GM23338 (cell line): ENCODE results near the gene CDC27. TPM values are rescaled to one million over a fixed set of nuclear protein-coding genes. Genes with fewer than 3 reads are reported as not detected.
"Not testable (repeated sequence)": the region's sequence is repeated elsewhere in the genome, so short reads cannot be mapped to it uniquely, and the experiment has no call there.

Experiments used
- ATAC-seq: fragments of 200-7000 bp; cut with Tn5 transposase; 3 replicates; pipeline ENCODE4 v1.9.1; 2020
- DNase-seq: peaks from one replicate; pipeline ENCODE4 v3.0.0-alpha.2; 2015; ENCODE audit warnings: low spot score
- H2AFZ ChIP-seq: fragments of 200-600 bp; sonication (generic); 2 replicates; pipeline ENCODE4 v1.8.0; 2016; ENCODE audit warnings: antibody characterized with exemption, mild to moderate bottlenecking, moderate library complexity
- H3F3A ChIP-seq: fragments of 200-600 bp; sonication (generic); replicated peaks from 2 replicates; pipeline ENCODE4 v1.8.0; 2017; ENCODE audit warnings: antibody characterized with exemption, mixed run types, low read depth
- H3K27ac ChIP-seq: fragments of 200-600 bp; sonication (generic); 2 replicates; pipeline ENCODE4 v1.6.1; 2016; ENCODE audit warnings: low read depth
- H3K27me3 ChIP-seq: fragments of 200-600 bp; sonication (generic); 2 replicates; pipeline ENCODE4 v1.8.0; 2016; ENCODE audit warnings: mild to moderate bottlenecking, mixed run types, moderate library complexity; ENCODE audit not compliant: insufficient read depth
- H3K36me3 ChIP-seq: fragments of 200-600 bp; sonication (generic); 2 replicates; pipeline ENCODE4 v1.8.0; 2016; ENCODE audit warnings: mild to moderate bottlenecking; ENCODE audit not compliant: insufficient read depth
- H3K4me1 ChIP-seq: fragments of 200-600 bp; sonication (generic); 2 replicates; pipeline ENCODE4 v1.8.0; 2016; ENCODE audit warnings: mild to moderate bottlenecking, moderate library complexity; ENCODE audit not compliant: insufficient read depth
- H3K4me2 ChIP-seq: fragments of 200-600 bp; sonication (generic); 2 replicates; pipeline ENCODE4 v1.7.1; 2017; ENCODE audit warnings: mixed run types
- H3K4me3 ChIP-seq: fragments of 200-600 bp; sonication (generic); 2 replicates; pipeline ENCODE4 v1.6.1; 2016; ENCODE audit warnings: mixed run types
- H3K79me2 ChIP-seq: fragments of 200-600 bp; sonication (generic); replicated peaks from 2 replicates; pipeline ENCODE4 v1.8.0; 2017; ENCODE audit warnings: mild to moderate bottlenecking; ENCODE audit not compliant: insufficient read depth
- H3K9me2 ChIP-seq: fragments of 200-600 bp; sonication (generic); 2 replicates; pipeline ENCODE4 v1.8.0; 2017; ENCODE audit not compliant: insufficient read depth
- H4K20me1 ChIP-seq: fragments of 200-600 bp; sonication (generic); replicated peaks from 2 replicates; pipeline ENCODE4 v1.8.0; 2017; ENCODE audit warnings: mild to moderate bottlenecking; ENCODE audit not compliant: insufficient read depth
- H3K27ac Mint-ChIP-seq: 2 replicates; pipeline ENCODE4 v1.8.0; 2020; ENCODE audit warnings: inconsistent platforms, mild to moderate bottlenecking, moderate library complexity, mixed read lengths
- H3K27me3 Mint-ChIP-seq: 3 replicates; pipeline ENCODE4 v1.8.0; 2022; ENCODE audit warnings: low read depth, mild to moderate bottlenecking, moderate library complexity, mixed read lengths, inconsistent platforms; ENCODE audit not compliant: insufficient read depth, poor library complexity
- H3K36me3 Mint-ChIP-seq: 3 replicates; pipeline ENCODE4 v1.8.0; 2021; ENCODE audit warnings: low read depth, mild to moderate bottlenecking, inconsistent platforms, moderate library complexity, mixed read lengths
- H3K4me1 Mint-ChIP-seq: 3 replicates; pipeline ENCODE4 v1.8.0; 2020; ENCODE audit warnings: mild to moderate bottlenecking, inconsistent platforms, mixed read lengths
- H3K4me3 Mint-ChIP-seq: 3 replicates; pipeline ENCODE4 v1.8.0; 2021; ENCODE audit warnings: moderate library complexity, mild to moderate bottlenecking, inconsistent platforms, mixed read lengths
- H3K9me3 Mint-ChIP-seq: 3 replicates; pipeline ENCODE4 v1.8.0; 2020; ENCODE audit warnings: moderate library complexity, mild to moderate bottlenecking, inconsistent platforms, mixed read lengths
- CREB1 ChIP-seq: fragments of 250-450 bp; sonication (Bioruptor Pico); IDR thresholded peaks from 2 replicates; pipeline ENCODE4 v1.5.0; 2020; ENCODE audit warnings: low read depth, mild to moderate bottlenecking, moderate library complexity
- EZH2 ChIP-seq: fragments of 200-600 bp; sonication (generic); IDR thresholded peaks from one replicate; pipeline ENCODE4 v1.8.0; 2017; ENCODE audit warnings: antibody characterized with exemption, mild to moderate bottlenecking, low read depth; ENCODE audit not compliant: unreplicated experiment
- EZH2phosphoT487 ChIP-seq: fragments of 200-600 bp; sonication (generic); IDR thresholded peaks from one replicate; pipeline ENCODE4 v1.8.1; 2018; ENCODE audit warnings: antibody characterized with exemption; ENCODE audit not compliant: unreplicated experiment
- JUNB ChIP-seq: IDR thresholded peaks from one replicate; pipeline ENCODE4 v1.6.1; 2016; ENCODE audit warnings: antibody characterized with exemption; ENCODE audit not compliant: unreplicated experiment
- NANOG ChIP-seq: IDR thresholded peaks from 2 replicates; pipeline ENCODE4 v1.6.1; 2016; ENCODE audit warnings: antibody characterized with exemption, borderline replicate concordance
- POLR2AphosphoS5 ChIP-seq: IDR thresholded peaks from 2 replicates; pipeline ENCODE4 v1.6.1; 2016; ENCODE audit warnings: antibody characterized with exemption, low read depth
- ZNF114 ChIP-seq: fragments of 250-450 bp; sonication (Bioruptor Pico); IDR thresholded peaks from 2 replicates; pipeline ENCODE4 v1.5.0; 2020; ENCODE audit warnings: mild to moderate bottlenecking, moderate library complexity
- ZNF331 ChIP-seq: fragments of 250-450 bp; sonication (Bioruptor Pico); IDR thresholded peaks from 2 replicates; pipeline ENCODE4 v1.5.0; 2020; ENCODE audit warnings: low read depth, mild to moderate bottlenecking, moderate library complexity
- polyA plus RNA-seq: library from polyadenylated mRNA; unstranded; fragments of >200 nt; fragmentation: Nextera tagmentation; extraction: Ambion mirVana; gene quantifications from 2 replicates; pipeline ENCODE4 v1.2.1, GENCODE V29; 2016
- total RNA-seq: library from RNA; depleted of rRNA; stranded (reverse); fragments of >200 nt; shearing (Covaris generic); gene quantifications from 2 replicates; pipeline ENCODE4 v1.2.3, GENCODE V29; 2014
- TF ChIP-seq, protein P1 (sequence below): IDR thresholded peaks from 2 replicates; pipeline ENCODE4 v1.6.1; 2016; ENCODE audit warnings: antibody characterized with exemption
- TF ChIP-seq, protein P2 (sequence below), 2 experiments: fragments of 200-600 bp in 1 of 2; sonication (generic) in 1 of 2; conservative IDR thresholded peaks; 2 replicates each; pipeline versions ENCODE4 v1.5.1 to v1.6.1; 2016 to 2017; ENCODE audit warnings: antibody characterized with exemption in 2 of 2, low read depth in 2 of 2, mild to moderate bottlenecking in 2 of 2, moderate library complexity in 1 of 2

Gene CDC27
- total and polyA plus RNA-seq, 2 experiments from 2014 or later: 49.7 to 85.5 TPM

DNA sequence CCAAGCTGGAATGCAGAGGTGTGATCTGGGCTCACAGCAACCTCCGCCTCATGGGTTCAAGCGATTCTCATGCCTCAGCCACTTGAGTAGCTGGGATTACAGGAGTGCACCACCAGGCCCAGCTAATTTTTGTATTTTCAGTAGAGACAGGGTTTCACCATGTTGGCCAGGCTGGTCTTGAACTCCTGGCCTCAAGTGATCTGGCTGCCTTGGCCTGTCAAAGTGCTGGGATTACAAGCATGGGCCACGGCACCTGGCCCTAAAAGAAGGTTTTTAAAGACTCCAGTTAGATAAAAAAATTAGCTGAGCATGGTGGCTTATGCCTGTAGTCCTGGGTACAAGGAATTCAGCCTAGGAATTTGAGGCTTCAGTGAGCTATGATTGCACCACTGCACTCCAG, 62.3 kb downstream of the CDC27 start:
- H3K4me3 ChIP-seq, H3K4me2 ChIP-seq, ATAC-seq, H3K9me2 ChIP-seq, H3K27me3 ChIP-seq, H3F3A ChIP-seq, H3K27ac ChIP-seq, H4K20me1 ChIP-seq, H3K9me3 Mint-ChIP-seq, H3K4me1 ChIP-seq, H3K27me3 Mint-ChIP-seq, DNase-seq, H3K79me2 ChIP-seq, H3K4me3 Mint-ChIP-seq, H3K27ac Mint-ChIP-seq, H2AFZ ChIP-seq, H3K4me1 Mint-ChIP-seq: not testable (repeated sequence)
- H3K36me3 Mint-ChIP-seq: peaks cover 50% of the 10 kb centered on the region
- H3K36me3 ChIP-seq: peaks cover 19% of the 10 kb centered on the region

DNA sequence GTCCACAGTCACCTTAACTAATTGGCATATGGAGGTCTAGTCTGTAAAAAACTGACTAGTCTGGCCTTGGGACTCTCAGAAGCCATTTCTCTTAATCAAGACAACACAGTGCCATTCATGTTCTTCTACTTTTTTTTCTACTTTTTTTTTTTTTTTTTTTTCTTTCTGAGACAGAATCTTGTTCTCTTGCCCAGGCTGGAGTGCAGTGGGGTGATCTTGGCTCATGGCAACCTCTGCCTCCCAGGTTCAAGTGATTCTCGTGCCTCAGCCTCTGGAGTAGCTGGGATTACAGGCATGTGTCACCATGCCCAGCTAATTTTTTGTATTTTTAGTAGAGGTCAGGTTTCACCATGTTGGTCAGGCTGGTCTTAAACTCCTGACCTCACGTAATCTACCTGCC, 65.8 kb downstream of the CDC27 start:
- H3K4me3 Mint-ChIP-seq, H3K4me3 ChIP-seq, H3K4me1 ChIP-seq, H4K20me1 ChIP-seq, H3K4me2 ChIP-seq, H3K27me3 Mint-ChIP-seq, H2AFZ ChIP-seq, H3K9me3 Mint-ChIP-seq, H3K79me2 ChIP-seq, H3K9me2 ChIP-seq, H3F3A ChIP-seq, H3K27ac Mint-ChIP-seq, H3K27ac ChIP-seq, ATAC-seq, DNase-seq, H3K27me3 ChIP-seq: not testable (repeated sequence)
- H3K36me3 ChIP-seq: peaks cover 13% of the 10 kb centered on the region
- Mint-ChIP-seq H3K4me1 (peaks cover 13% of the 10 kb centered on the region; the same call in 2 of the 3 replicates), H3K36me3 (peaks cover 40% of the 10 kb centered on the region)

DNA sequence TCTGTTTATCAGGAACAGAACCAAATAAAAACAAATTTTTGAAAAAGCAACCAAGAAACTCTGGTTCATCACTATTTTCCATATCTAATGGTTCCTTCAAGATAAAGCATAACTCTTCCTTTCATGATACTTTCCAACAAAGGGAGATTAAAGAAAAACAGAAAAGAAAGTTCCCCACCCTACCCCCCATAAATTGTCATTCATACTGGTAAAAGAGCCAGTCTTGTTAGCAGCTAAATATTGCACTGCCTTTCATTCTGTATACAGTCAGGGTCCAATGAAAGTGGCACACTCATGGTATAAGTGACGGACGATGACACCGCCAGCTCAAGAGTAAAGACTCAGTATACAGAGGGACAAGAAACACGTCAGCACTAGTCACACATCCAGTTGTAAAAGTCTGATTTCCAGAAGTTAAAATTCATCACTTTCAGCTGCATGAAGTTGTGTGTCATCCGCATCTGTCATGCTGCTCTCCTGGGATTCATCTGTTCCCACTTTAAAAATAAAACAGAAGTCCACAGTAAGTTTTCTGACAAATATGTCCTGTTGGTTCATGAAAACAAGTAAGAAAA, 68.5 kb downstream of the CDC27 start:
- no peak overlapping the region for H3K4me3 ChIP-seq
- ATAC-seq (no peak), DNase-seq (no peak)
- peaks cover 5% of the 10 kb centered on the region; the same call in 1 of the 2 replicates for H4K20me1 ChIP-seq
- H3K36me3 ChIP-seq: 0 out of 2 replicates have a peak, but pooled peaks cover under 1% of the 10 kb centered on the region
- Mint-ChIP-seq H3K4me1 (peaks cover 15% of the 10 kb centered on the region; the same call in 2 of the 3 replicates), H3K9me3 (no peaks in the 10 kb centered on the region), H3K4me3 (no peak overlapping the region), H3K36me3 (peaks cover 24% of the 10 kb centered on the region), H3K27me3 (peaks cover 1% of the 10 kb centered on the region), H3K27ac (no peak overlapping the region)
- no peaks in the 10 kb centered on the region for H3F3A ChIP-seq
- H3K4me1 ChIP-seq: peaks cover 6% of the 10 kb centered on the region
- no peaks in the 10 kb centered on the region for H3K9me2 ChIP-seq
- H3K27me3 ChIP-seq: no peaks in the 10 kb centered on the region
- H3K27ac ChIP-seq: no peak overlapping the region
- no peak overlapping the region for H2AFZ ChIP-seq
- H3K4me2 ChIP-seq: no peak overlapping the region
- H3K79me2 ChIP-seq: no peaks in the 10 kb centered on the region
- TF ChIP-seq ZNF114 (CRISPR knock-in tag) (no peak), POLR2AphosphoS5 (no peak), CREB1 (CRISPR knock-in tag) (no peak), EZH2 (no peak), EZH2phosphoT487 (no peak), JUNB (no peak), ZNF331 (CRISPR knock-in tag) (no peak), NANOG (no peak)
- TF ChIP-seq, protein P1, sequence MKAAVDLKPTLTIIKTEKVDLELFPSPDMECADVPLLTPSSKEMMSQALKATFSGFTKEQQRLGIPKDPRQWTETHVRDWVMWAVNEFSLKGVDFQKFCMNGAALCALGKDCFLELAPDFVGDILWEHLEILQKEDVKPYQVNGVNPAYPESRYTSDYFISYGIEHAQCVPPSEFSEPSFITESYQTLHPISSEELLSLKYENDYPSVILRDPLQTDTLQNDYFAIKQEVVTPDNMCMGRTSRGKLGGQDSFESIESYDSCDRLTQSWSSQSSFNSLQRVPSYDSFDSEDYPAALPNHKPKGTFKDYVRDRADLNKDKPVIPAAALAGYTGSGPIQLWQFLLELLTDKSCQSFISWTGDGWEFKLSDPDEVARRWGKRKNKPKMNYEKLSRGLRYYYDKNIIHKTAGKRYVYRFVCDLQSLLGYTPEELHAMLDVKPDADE: no peak
- TF ChIP-seq, protein P2, sequence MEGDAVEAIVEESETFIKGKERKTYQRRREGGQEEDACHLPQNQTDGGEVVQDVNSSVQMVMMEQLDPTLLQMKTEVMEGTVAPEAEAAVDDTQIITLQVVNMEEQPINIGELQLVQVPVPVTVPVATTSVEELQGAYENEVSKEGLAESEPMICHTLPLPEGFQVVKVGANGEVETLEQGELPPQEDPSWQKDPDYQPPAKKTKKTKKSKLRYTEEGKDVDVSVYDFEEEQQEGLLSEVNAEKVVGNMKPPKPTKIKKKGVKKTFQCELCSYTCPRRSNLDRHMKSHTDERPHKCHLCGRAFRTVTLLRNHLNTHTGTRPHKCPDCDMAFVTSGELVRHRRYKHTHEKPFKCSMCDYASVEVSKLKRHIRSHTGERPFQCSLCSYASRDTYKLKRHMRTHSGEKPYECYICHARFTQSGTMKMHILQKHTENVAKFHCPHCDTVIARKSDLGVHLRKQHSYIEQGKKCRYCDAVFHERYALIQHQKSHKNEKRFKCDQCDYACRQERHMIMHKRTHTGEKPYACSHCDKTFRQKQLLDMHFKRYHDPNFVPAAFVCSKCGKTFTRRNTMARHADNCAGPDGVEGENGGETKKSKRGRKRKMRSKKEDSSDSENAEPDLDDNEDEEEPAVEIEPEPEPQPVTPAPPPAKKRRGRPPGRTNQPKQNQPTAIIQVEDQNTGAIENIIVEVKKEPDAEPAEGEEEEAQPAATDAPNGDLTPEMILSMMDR (conservative IDR thresholded peaks at IDR 0.05; ENCODE audit: low read depth in 2 of 2): no peak
